Body of pancreas (tissue), 4 donors: ENCODE data around the gene PHETA1.

Source experiments
- POLR2A ChIP-seq, 3 donors: fragments of 450-650 bp; IDR thresholded peaks; one replicate each; pipeline ENCODE4 v1.6.1; 2016; ENCODE audit warnings: antibody characterized with exemption in 3 of 3, mild to moderate bottlenecking in 2 of 3
- TF ChIP-seq, protein P1 (sequence below), 7 experiments: fragments of 450-650 bp in 4 of 7; fragments of 200-600 bp in 3 of 7; sonication (generic) in 3 of 7; IDR thresholded peaks; one replicate each; pipeline ENCODE4 v1.5.1; 2016 to 2019; ENCODE audit warnings: antibody characterized with exemption in 7 of 7

DNA sequence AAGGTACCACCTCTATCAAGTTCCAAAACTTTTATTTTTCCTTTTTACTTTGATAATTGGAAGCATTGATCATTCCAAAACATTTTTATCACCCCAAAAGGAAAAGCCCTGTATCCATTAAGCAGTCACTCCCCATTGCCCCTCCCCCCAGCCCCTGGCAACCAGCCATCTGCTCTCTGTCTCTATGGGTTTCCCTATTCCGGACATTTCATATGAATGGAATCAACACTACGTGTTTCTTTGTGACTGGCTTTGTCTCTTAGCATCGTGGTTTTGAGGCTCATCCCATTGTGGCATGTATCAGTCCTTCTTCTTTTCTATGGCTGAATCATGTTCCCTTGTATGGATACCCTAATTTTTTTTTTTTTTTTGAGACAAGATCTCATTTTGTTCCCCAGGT is 18.0 kb upstream of the PHETA1 start:
- TF ChIP-seq, protein P1, sequence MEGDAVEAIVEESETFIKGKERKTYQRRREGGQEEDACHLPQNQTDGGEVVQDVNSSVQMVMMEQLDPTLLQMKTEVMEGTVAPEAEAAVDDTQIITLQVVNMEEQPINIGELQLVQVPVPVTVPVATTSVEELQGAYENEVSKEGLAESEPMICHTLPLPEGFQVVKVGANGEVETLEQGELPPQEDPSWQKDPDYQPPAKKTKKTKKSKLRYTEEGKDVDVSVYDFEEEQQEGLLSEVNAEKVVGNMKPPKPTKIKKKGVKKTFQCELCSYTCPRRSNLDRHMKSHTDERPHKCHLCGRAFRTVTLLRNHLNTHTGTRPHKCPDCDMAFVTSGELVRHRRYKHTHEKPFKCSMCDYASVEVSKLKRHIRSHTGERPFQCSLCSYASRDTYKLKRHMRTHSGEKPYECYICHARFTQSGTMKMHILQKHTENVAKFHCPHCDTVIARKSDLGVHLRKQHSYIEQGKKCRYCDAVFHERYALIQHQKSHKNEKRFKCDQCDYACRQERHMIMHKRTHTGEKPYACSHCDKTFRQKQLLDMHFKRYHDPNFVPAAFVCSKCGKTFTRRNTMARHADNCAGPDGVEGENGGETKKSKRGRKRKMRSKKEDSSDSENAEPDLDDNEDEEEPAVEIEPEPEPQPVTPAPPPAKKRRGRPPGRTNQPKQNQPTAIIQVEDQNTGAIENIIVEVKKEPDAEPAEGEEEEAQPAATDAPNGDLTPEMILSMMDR (IDR thresholded peaks at IDR 0.05): no peak
- no peak for TF ChIP-seq POLR2A (IDR thresholded peaks at IDR 0.05)
